NCI-H2227 (cell line): ENCODE measurements around the gene SPATA2L.
A peak's percentile ranks its signal among the peaks of the same experiment; 100 is the strongest.
"Not testable (repeated sequence)": the region's sequence is repeated elsewhere in the genome, so short reads cannot be mapped to it uniquely, and the experiment has no call there.

Experiments
- DNase-seq: peaks from one replicate; lab custom pipeline; 2025; ENCODE audit not compliant: unreplicated experiment; lab: John Stamatoyannopoulos, UW

SPATA2L gene

DNA sequence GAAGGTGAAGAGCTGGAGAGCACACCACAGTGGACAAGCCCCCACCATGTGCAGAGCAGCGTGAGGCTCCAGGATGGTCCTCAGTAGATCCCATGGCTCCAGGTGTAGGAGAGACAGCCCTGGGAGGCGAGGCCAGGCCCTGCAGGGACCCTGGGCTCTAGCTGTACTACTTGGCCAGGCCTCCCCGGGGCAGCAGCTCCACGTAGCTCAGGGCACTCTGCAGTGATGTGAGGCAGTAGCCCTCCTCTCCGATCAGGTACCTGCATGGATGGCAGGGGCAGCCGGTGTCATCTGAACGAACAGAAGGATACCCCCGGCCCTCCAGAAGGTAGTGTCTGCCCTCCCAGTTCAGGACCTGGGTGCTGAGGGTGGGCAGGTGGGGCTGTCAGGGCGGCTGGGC is 6.2 kb upstream of the SPATA2L start:
- no peak for DNase-seq

GRCh38 chr16:89706518-89707260 is 5.2 kb upstream of the SPATA2L start:
- no peak for DNase-seq

DNA sequence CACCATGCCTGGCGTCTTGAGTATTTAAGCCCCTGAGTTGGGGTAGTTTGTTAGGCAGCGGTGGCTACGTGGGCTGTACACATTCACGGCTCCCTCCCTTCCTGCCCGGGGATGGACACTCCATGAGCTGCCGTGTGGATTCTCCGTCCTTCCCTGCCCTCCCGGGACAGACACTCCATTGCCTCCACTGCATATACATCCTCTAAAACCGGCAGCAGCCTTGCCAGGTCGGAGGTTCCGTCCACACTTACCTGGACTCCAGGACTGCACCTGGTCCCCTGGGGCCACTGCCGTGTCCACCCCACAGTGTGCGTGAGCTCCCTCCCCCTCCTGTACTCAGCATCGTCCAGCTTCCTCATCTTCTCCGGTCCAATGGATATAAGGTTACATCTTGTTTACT is 3.5 kb upstream of the SPATA2L start:
- no peak for DNase-seq

- DNase-seq: no peak
Measured at GRCh38 chr16:89704281-89704680, 2.8 kb upstream of the SPATA2L start.

- DNase-seq: peak; percentile 72
Measured at GRCh38 chr16:89700649-89701424, 668 bp downstream of the SPATA2L start.

GRCh38 chr16:89700100-89700648 is 1.3 kb downstream of the SPATA2L start:
- DNase-seq: peak; percentile 98

DNA sequence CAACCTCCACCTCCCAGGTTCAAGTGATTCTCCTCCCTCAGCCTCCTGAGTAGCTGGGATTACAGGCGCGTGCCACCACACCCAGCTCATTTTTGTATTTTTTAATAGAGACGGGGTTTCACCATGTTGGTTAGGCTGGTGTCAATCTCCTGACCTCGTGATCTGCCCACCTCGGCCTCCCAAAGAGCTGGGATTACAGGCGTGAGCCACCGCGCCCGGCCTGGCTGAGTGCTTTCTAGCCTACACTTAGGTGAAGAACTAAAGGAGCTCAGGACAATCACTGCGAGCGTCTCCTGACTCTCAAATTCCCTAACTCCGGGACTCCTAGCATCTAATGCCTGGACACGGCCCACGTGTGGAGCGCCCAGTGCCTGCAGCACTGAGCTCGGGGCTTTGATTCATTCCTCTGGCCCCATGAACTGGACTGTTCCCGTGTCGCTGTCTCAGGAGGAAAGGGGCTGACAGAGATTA is 1.8 kb downstream of the SPATA2L start:
- DNase-seq: not testable (repeated sequence)

GRCh38 chr16:89698717-89699116 is 2.8 kb downstream of the SPATA2L start:
- DNase-seq: not testable (repeated sequence)

DNA sequence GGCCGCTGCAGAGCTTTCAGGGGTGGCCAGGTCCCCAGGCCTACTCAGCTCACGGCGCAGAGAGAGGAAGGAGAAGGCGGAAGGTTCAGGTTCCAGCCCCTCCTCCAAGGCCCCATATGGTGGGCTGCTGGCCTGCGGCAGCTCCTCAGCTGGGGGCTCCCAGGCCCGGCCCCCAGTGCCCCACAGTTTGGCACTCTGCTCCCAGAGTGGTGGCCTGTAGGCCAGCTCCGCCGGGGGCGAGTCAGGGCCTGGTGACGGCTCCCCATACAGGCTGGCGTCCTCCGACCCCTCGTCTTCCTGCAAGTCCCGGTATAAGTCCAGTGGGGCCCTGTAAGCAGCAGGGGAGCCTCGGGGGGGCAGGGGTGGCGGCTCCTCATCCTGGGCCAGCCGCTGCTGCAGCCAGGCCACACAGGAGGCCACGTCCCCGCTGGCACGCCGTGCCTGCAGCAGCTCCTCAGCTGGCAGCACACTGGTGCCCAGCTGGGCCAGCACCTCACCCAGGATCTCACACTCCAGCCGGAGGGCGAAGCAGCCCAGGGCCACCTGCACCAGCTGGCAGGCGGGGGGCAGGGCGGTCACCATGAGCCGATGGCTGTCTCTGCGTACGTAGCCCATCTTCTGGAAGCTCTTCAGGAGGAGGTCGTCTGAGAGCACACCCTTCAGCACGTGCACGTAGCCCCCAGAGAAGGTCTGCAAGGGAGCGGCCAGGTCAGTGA is 3.7 kb downstream of the SPATA2L start:
- no peak for DNase-seq

DNA sequence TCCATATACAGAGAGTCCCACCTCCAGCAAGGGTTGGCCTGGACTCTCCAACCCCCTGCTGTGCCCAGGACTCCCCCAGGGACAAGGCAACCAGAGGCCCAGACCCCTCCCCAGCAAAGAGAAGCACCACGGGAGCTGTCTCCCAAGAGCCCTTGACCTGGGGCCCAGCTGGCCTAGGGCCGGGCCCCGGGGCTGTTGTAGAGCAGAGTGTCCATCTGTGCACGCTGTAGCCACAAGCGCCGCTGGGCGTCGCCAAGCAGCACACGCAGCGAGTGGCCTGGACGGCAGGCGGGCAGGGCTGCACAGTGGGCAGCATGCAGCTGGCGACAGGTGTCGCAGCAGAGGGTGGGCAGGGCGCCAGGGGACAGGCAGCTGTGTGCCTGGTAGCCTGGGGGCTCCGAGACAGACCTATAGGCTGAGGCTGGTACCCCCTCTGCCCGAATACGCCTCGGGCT is 4.3 kb downstream of the SPATA2L start:
- DNase-seq: no peak

DNA sequence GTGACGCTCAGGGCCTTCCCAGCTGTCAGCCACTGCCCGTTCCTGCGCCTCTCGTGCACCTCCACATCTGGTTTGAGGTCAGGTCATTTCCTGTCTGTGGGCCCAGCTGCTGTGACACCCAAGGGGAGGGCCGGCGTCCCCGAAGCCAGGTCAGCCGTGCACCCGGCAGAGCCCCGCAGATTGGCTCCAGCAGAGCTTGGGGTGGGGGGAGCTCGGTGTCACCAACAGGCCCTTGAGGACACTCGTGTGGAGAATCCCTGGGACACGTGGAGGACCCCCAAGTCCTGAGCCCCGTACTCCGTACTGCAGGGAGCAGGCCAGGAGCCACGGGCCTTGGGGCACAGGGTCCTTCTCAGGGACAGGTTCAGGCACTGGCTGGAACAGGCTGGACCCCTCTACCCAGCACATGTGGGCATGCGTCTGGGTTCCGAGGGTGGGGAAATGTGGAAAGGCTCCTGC is 4.8 kb downstream of the SPATA2L start:
- no peak for DNase-seq

- no peak for DNase-seq
Measured at GRCh38 chr16:89695875-89696669, 5.4 kb downstream of the SPATA2L start.

DNA sequence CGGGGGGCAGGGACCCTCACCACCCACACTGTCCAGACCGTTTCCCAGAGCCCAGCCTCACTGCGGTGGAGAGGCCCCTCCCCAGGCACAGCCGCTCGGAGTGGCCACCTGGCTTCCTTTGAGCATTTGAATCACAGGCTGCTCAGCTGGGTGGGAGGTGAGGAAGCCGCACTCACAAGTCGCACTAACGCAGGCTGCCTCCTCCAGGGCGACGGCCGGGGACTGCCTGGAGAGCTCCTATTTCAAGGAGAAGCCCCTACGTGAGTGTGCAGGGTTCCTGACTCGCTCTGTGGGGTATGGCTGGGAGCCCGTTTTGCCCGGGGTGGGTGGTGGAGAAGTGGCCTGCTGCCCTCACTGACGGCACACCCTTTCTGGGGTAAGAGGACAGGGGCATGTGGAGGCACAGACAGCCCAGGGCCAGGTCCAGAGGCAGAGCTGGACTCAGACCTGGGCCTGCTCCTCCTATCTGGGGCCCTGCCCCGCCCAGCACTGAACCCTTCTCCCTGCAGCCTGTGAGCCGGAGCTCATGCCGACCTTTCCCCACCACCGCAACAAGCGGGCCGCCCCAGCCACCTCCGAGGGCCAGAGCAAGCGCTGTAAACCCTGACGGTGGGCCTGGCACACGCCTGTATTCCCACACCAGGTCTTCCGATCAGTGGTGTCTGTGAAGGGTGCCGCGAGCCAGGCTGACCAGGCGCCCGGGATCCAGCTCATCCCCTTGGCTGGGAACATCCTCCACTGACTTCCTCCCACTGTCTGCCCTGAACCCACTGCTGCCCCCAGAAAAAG is 6.2 kb downstream of the SPATA2L start:
- DNase-seq: no peak

DNA sequence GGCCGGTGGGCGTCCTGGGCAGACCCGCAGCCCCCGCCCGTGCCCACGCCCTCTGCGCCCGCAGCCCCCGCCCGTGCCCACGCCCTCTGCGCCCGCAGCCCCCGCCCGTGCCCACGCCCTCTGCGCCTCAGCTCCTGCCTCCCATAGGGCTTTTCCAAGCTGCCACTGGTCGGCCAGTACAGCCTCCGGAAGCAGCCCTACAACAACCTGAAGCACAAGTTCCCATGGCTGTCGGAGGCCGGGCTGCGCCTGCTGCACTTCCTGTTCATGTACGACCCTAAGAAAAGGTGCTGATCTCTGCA is 6.8 kb downstream of the SPATA2L start:
- DNase-seq: not testable (repeated sequence)

DNA sequence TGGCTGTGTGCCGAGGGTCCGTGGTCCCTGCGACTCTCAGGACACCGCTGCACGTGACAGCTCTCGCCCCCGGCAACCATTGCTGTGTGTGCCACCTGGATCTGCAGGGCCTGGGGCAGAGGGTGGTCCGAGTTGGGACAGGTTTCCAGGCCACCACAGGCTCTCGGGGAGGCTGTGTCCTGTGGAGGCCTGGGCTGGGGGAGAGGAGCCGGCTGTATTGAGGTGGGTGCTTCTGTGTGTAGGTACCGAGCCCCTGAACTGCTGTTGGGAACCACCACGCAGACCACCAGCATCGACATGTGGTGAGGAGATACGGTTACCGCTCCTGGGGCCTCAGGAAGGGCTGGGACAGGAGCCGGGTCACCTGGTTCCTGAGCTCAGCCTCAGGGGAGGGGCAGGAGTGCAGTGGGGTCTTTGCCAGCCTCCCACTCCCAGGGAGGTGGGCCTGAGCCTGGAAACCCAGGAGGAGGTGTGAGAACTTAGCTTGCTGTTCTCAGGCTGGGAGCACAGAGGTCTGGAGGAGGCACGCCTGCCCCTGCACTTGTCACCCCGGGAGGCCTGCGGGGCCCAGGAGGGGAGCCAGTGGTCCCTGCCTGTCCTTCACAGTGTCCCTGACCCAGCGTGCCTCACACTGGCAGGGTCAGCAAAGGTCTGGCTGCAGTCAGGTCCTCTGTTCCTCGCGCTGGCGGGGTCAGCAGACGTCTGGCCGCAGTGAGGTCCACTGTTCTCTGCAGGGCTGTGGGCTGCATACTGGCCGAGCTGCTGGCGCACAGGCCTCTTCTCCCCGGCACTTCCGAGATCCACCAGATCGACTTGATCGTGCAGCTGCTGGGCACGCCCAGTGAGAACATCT is 7.3 kb downstream of the SPATA2L start:
- no peak for DNase-seq

GRCh38 chr16:89693289-89693731 is 8.2 kb downstream of the SPATA2L start:
- DNase-seq: no peak

DNA sequence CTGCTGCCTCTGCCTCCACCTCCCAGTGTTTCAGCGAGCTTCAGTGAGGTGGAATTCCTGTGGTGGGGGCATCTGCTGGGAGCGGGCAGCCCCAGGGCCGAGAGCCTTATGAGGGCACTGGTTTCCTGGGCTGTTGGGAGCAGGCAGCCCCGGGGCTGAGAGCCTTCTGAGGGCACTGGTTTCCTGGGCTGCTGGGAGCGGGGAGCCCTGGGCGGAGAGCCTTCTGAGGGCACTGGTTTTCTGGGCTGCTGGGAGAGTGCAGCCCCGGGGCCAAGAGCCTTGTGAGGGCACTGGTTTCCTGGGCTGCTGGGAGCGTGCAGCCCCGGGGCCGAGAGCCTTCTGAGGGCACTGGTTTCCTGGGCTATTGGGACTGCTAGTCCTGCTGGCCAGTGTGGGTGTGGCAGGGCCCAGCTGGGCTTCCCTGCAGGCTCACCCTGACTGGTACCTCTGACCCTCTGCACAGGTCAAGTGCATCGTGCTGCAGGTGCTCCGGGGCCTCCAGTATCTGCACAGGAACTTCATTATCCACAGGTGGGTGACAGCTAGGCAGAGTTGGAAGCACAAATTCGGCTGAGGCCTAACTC is 9.4 kb downstream of the SPATA2L start:
- no peak for DNase-seq

DNA sequence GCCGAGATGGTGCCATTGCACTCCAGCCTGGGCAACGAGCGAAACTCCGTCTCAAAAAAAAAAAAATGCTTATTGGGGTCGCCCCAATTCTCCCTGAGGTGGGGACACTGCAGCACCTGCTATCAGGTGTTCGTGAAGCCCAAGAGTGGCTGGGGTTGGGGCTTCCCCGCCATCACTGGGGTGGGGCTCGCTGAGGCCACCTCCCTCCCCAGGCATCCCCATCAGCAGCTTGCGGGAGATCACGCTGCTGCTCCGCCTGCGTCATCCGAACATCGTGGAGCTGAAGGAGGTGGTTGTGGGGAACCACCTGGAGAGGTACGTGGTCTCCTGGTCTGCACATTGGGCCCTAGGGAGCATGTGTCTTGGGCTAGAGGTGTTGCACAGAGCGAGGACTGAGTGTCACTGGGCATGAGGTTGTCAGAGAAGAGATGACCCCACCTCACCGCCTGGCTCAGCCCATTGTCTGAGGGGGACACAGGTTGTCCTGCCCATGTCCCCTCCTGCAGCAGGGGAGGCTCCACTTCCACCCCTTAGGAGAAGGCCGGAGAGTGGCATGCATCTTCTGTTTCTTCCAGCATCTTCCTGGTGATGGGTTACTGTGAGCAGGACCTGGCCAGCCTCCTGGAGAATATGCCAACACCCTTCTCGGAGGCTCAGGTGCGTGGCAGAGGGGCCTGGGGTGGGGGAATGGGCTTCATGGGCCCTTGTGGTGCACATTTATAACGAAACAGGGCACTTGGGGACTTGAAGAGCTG is 10.1 kb downstream of the SPATA2L start:
- DNase-seq: no peak
